Activated CD4-positive, alpha-beta T cell treated with anti-CD3 and anti-CD28 coated beads, Interleukin-2, amount 50 U/mL, for 16 hours (primary cell): ENCODE data around the gene GRM7.

ENCODE experiments used
- DNase-seq: peaks from one replicate; pipeline ENCODE4 v3.0.0-alpha.2; 2020

GRM7 gene

GRCh38 chr3:7607083-7607482 is 746.2 kb downstream of the GRM7 start:
- DNase-seq = no peak

GRCh38 chr3:7607676-7608075 is 746.8 kb downstream of the GRM7 start:
- no peak for DNase-seq

- DNase-seq = no peak
These were observed 749.7 kb downstream of the GRM7 start for GRCh38 chr3:7610634-7611033.

GRCh38 chr3:7615043-7615442 is 754.1 kb downstream of the GRM7 start:
- no peak for DNase-seq

GRCh38 chr3:7618606-7619005 is 757.7 kb downstream of the GRM7 start:
- DNase-seq = no peak

- DNase-seq = no peak
These were observed 759.5 kb downstream of the GRM7 start for GRCh38 chr3:7620401-7620800.

GRCh38 chr3:7621046-7621630 is 760.2 kb downstream of the GRM7 start:
- DNase-seq = no peak

- DNase-seq = no peak
These were observed 760.7 kb downstream of the GRM7 start for GRCh38 chr3:7621651-7622050.

GRCh38 chr3:7625021-7625420 is 764.1 kb downstream of the GRM7 start:
- no peak for DNase-seq

GRCh38 chr3:7630351-7630911 is 769.5 kb downstream of the GRM7 start:
- DNase-seq = no peak

GRCh38 chr3:7630925-7631324 is 770.0 kb downstream of the GRM7 start:
- no peak for DNase-seq

GRCh38 chr3:7632305-7632704 is 771.4 kb downstream of the GRM7 start:
- DNase-seq = no peak

GRCh38 chr3:7637694-7638093 is 776.8 kb downstream of the GRM7 start:
- DNase-seq = no peak

GRCh38 chr3:7638103-7638502 is 777.2 kb downstream of the GRM7 start:
- no peak for DNase-seq

- DNase-seq = no peak
These were observed 779.9 kb downstream of the GRM7 start for GRCh38 chr3:7640787-7641186.

GRCh38 chr3:7646851-7647250 is 785.9 kb downstream of the GRM7 start:
- DNase-seq = no peak

GRCh38 chr3:7650466-7650865 is 789.6 kb downstream of the GRM7 start:
- no peak for DNase-seq

- DNase-seq = no peak
These were observed 790.4 kb downstream of the GRM7 start for GRCh38 chr3:7651274-7651673.

- DNase-seq = no peak
These were observed 796.5 kb downstream of the GRM7 start for GRCh38 chr3:7657214-7658112.

- DNase-seq = no peak
These were observed 797.4 kb downstream of the GRM7 start for GRCh38 chr3:7658294-7658693.

- DNase-seq = no peak
These were observed 798.2 kb downstream of the GRM7 start for GRCh38 chr3:7659079-7659478.

GRCh38 chr3:7663771-7664170 is 802.9 kb downstream of the GRM7 start:
- no peak for DNase-seq

- no peak for DNase-seq
These were observed 806.9 kb downstream of the GRM7 start for GRCh38 chr3:7667774-7668173.

- DNase-seq = no peak
These were observed 808.7 kb downstream of the GRM7 start for GRCh38 chr3:7669641-7670040.
